ENCODE results near the gene RAP1GAP2. TPM values are rescaled to one million over a fixed set of nuclear protein-coding genes. Genes with fewer than 3 reads are reported as not detected.

Gene RAP1GAP2
- total RNA-seq, 4 donors from 2014 or later: 4.9 to 12.4 (median 10.0) TPM

- TF ChIP-seq CTCF (IDR thresholded peaks at IDR 0.05) (peak; percentile 66 to 85 (median 78)), POLR2A (IDR thresholded peaks at IDR 0.05) (no peak)
- Histone ChIP-seq H3K27me3 (no peaks in the 10 kb centered on the region), H3K36me3 (peaks cover 0 to 31% (median 7%) of the 10 kb centered on the region in 3 donors), H3K9me3 (no peaks in the 10 kb centered on the region), H3K4me3 (no peak overlapping the region), H3K4me1 (no peaks in the 10 kb centered on the region), H3K27ac (no peak overlapping the region)
- no peak for DNase-seq
- 64 to 67% methylated on average over 14 to 19 of the region's 21 CpGs for WGBS, 2 donors
- intact Hi-C loops (cut with DNase I): loop anchor here (5.0 kb wide), 2 partner anchors 166 to 186 kb away; no protein-coding TSS in a partner anchor
Observed at GRCh38 chr17:3012926-3013581, 216.8 kb downstream of the RAP1GAP2 start.

- no peak overlapping the region for H3K27ac ChIP-seq
- H3K36me3 ChIP-seq: peaks cover 0 to 33% (median 0%) of the 10 kb centered on the region in 3 donors
- H3K9me3 ChIP-seq: no peaks in the 10 kb centered on the region
- no peaks in the 10 kb centered on the region for H3K27me3 ChIP-seq
- WGBS, 2 donors: 73 to 74% methylated on average over 6 to 7 of the region's 7 CpGs
- TF ChIP-seq CTCF (IDR thresholded peaks at IDR 0.05) (no peak), POLR2A (IDR thresholded peaks at IDR 0.05) (no peak)
- intact Hi-C loops (cut with DNase I): no loop called here
- no peak overlapping the region for H3K4me3 ChIP-seq
- no peak for DNase-seq
- H3K4me1 ChIP-seq: no peaks in the 10 kb centered on the region
Observed at GRCh38 chr17:3015890-3016289, 219.7 kb downstream of the RAP1GAP2 start.

- DNase-seq: no peak
- intact Hi-C loops (cut with DNase I): no loop called here
- WGBS, 2 donors: 100% methylated on average over 8 of the region's 15 CpGs; no CpG with 5 or more reads in 1 of the 2 donors
Observed at GRCh38 chr17:3017936-3018335, 221.7 kb downstream of the RAP1GAP2 start.

DNA sequence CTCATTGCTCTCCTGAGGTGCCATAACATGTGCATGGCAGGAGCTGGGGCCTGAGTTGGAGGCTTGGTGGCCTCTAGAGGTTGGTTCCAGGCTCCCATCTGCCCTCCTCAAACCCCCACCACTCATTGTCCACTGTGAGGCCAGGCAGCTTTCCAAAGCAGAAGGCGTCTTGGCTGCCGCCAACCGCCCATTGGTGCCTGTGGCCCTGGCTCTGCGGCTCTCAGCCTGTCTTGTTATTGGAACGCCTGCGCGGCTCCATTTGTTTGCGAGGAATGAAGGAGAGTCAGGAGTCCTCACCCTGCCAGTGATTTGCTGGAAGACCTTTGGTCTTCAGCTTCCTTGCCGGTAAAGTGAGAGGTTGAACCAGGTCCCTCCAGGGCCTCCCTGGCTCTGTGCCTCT, 223.5 kb downstream of the RAP1GAP2 start:
- H3K4me1 ChIP-seq: no peaks in the 10 kb centered on the region
- H3K9me3 ChIP-seq: peaks cover 0 to 25% (median 0%) of the 10 kb centered on the region in 3 donors
- no peak for DNase-seq
- H3K27me3 ChIP-seq: no peaks in the 10 kb centered on the region
- 50% methylated on average over 2 of the region's 9 CpGs; no CpG with 5 or more reads in 1 of the 2 donors for WGBS, 2 donors
- intact Hi-C loops (cut with DNase I): no loop called here
- H3K36me3 ChIP-seq: peaks cover 0 to 69% (median 3%) of the 10 kb centered on the region in 3 donors
- no peak overlapping the region for H3K27ac ChIP-seq
- no peak overlapping the region for H3K4me3 ChIP-seq
- TF ChIP-seq POLR2A (IDR thresholded peaks at IDR 0.05) (no peak), CTCF (IDR thresholded peaks at IDR 0.05) (no peak)

More at GRCh38 chr17:3017936-3018335, 221.7 kb downstream of the RAP1GAP2 start:
- no peaks in the 10 kb centered on the region for H3K27me3 ChIP-seq
- H3K36me3 ChIP-seq: peaks cover 0 to 52% (median 0%) of the 10 kb centered on the region in 3 donors
- peaks cover 0 to 13% (median 0%) of the 10 kb centered on the region in 3 donors for H3K9me3 ChIP-seq
- H3K27ac ChIP-seq: no peak overlapping the region
- no peak for TF ChIP-seq CTCF (IDR thresholded peaks at IDR 0.05)
- TF ChIP-seq POLR2A (IDR thresholded peaks at IDR 0.05): no peak
- H3K4me3 ChIP-seq: no peak overlapping the region
- H3K4me1 ChIP-seq: no peaks in the 10 kb centered on the region

DNA sequence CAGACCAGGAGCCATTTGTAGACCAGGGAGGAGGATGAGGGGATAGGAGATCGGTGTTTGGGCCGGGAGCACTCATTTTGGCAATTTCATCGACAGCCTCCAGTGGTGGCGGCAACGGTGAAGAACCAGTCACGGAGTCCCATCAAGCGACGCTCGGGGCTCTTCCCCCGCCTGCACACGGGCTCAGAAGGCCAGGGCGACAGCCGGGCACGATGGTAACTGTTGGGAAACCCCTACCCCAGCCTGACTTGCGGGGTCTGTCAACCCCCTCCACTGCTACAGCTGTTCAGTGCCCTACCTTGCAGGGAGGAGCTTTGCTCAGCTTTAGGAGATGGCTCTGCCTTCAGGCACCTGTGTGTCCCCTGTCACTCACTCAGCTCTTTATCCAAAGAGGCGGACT, 224.1 kb downstream of the RAP1GAP2 start:
- DNase-seq: no peak
- H3K27ac ChIP-seq: no peak overlapping the region
- H3K36me3 ChIP-seq: peaks cover 0 to 74% (median 3%) of the 10 kb centered on the region in 3 donors
- H3K27me3 ChIP-seq: no peaks in the 10 kb centered on the region
- intact Hi-C loops (cut with DNase I): no loop called here
- no peak overlapping the region for H3K4me3 ChIP-seq
- 94 to 96% methylated on average over 16 of the region's 16 CpGs for WGBS, 2 donors
- H3K9me3 ChIP-seq: peaks cover 0 to 25% (median 0%) of the 10 kb centered on the region in 3 donors
- TF ChIP-seq CTCF (IDR thresholded peaks at IDR 0.05): no peak
- no peak for TF ChIP-seq POLR2A (IDR thresholded peaks at IDR 0.05)
- no peaks in the 10 kb centered on the region for H3K4me1 ChIP-seq
